Neuronal stem cell (in vitro differentiated cells): ENCODE results near the gene RGL1.
"Not testable (repeated sequence)": the region's sequence is repeated elsewhere in the genome, so short reads cannot be mapped to it uniquely, and the experiment has no call there.

Experiments
- DNase-seq: peaks from one replicate; pipeline ENCODE4 v3.0.0-alpha.2; 2013; ENCODE audit warnings: low spot score
- H2AFZ ChIP-seq: one replicate; pipeline ENCODE4 v1.6.1; 2013; ENCODE audit warnings: mild to moderate bottlenecking, low read length, inconsistent platforms
- H2AK5ac ChIP-seq: 2 replicates; pipeline ENCODE4 v1.6.1; 2013; ENCODE audit warnings: low read depth, mild to moderate bottlenecking, inconsistent platforms, low read length, moderate library complexity, mixed read lengths
- H2BK120ac ChIP-seq: 2 replicates; pipeline ENCODE4 v1.6.1; 2013; ENCODE audit warnings: low read depth, mild to moderate bottlenecking, inconsistent platforms, low read length, moderate library complexity, mixed read lengths
- H2BK12ac ChIP-seq: one replicate; pipeline ENCODE4 v1.6.1; 2013; ENCODE audit warnings: low read length, inconsistent platforms
- H2BK15ac ChIP-seq: 2 replicates; pipeline ENCODE4 v1.6.1; 2013; ENCODE audit warnings: mild to moderate bottlenecking, low read length, inconsistent platforms, mixed read lengths
- H2BK5ac ChIP-seq: one replicate; pipeline ENCODE4 v1.6.1; 2013; ENCODE audit warnings: inconsistent platforms, mild to moderate bottlenecking, low read length, moderate library complexity
- H3K14ac ChIP-seq: one replicate; pipeline ENCODE4 v1.6.1; 2013; ENCODE audit warnings: low read length, inconsistent platforms
- H3K18ac ChIP-seq: 2 replicates; pipeline ENCODE4 v1.6.1; 2013; ENCODE audit warnings: low read length, inconsistent platforms
- H3K23ac ChIP-seq: 2 replicates; pipeline ENCODE4 v1.6.1; 2013; ENCODE audit warnings: low read depth, mild to moderate bottlenecking, mixed read lengths, low read length, inconsistent platforms; ENCODE audit not compliant: poor library complexity
- H3K27ac ChIP-seq: replicated peaks from 3 replicates; pipeline ENCODE4 v1.5.1; 2013; ENCODE audit warnings: low read length, inconsistent platforms
- H3K27me3 ChIP-seq, 3 experiments: 2 replicates each; pipeline ENCODE4 v1.6.1; 2013; ENCODE audit warnings: low read length in 3 of 3, mild to moderate bottlenecking in 2 of 3, inconsistent platforms in 1 of 3, low read depth in 1 of 3, mixed read lengths in 1 of 3, moderate library complexity in 1 of 3; ENCODE audit not compliant: control insufficient read depth in 3 of 3, insufficient read depth in 3 of 3
- H3K36me3 ChIP-seq, 2 donors: replicated peaks in 1 of 2; 2 replicates each; pipeline ENCODE4 v1.6.1; 2013; ENCODE audit warnings: low read length in 2 of 2; ENCODE audit not compliant: control insufficient read depth in 2 of 2, insufficient read depth in 2 of 2
- H3K4ac ChIP-seq: 2 replicates; pipeline ENCODE4 v1.6.1; 2013; ENCODE audit warnings: inconsistent platforms, mild to moderate bottlenecking, low read length, moderate library complexity
- H3K4me1 ChIP-seq, 2 donors: 1 replicate in 1 of 2; 2 replicates in 1 of 2; pipeline ENCODE4 v1.6.1; 2013; ENCODE audit warnings: low read length in 2 of 2, low read depth in 1 of 2; ENCODE audit not compliant: control insufficient read depth in 2 of 2, insufficient read depth in 1 of 2
- H3K4me2 ChIP-seq: one replicate; pipeline ENCODE4 v1.6.1; 2013; ENCODE audit warnings: mild to moderate bottlenecking, low read length, inconsistent platforms; ENCODE audit not compliant: insufficient read depth, poor library complexity, severe bottlenecking
- H3K4me3 ChIP-seq, 2 donors: 2 replicates each; pipeline ENCODE4 v1.5.1; 2013; ENCODE audit warnings: low read length in 2 of 2, mild to moderate bottlenecking in 2 of 2, inconsistent platforms in 1 of 2, moderate library complexity in 1 of 2
- H3K79me1 ChIP-seq: one replicate; pipeline ENCODE4 v1.6.1; 2013; ENCODE audit warnings: low read depth, mild to moderate bottlenecking, inconsistent platforms, low read length, moderate library complexity
- H3K9ac ChIP-seq: one replicate; pipeline ENCODE4 v1.6.1; 2013; ENCODE audit warnings: mild to moderate bottlenecking, low read depth, low read length, inconsistent platforms; ENCODE audit not compliant: poor library complexity
- H3K9me3 ChIP-seq, 2 donors: replicated peaks in 1 of 2; 2 replicates each; pipeline versions ENCODE3 to v1.6.1; 2013; ENCODE audit warnings: low read length in 2 of 2, mild to moderate bottlenecking in 2 of 2, inconsistent platforms in 1 of 2, low read depth in 1 of 2, mixed read lengths in 1 of 2, moderate library complexity in 1 of 2; ENCODE audit not compliant: control insufficient read depth in 2 of 2, insufficient read depth in 1 of 2
- H4K8ac ChIP-seq: one replicate; pipeline ENCODE4 v1.6.1; 2013; ENCODE audit warnings: low read depth, mild to moderate bottlenecking, inconsistent platforms, low read length, moderate library complexity
- H4K91ac ChIP-seq: one replicate; pipeline ENCODE4 v1.6.1; 2013; ENCODE audit warnings: low read length, low read depth, mild to moderate bottlenecking, inconsistent platforms; ENCODE audit not compliant: poor library complexity
- WGBS, 2 donors: extraction: QIAGEN DNeasy Blood & Tissue Kit; methylation state at CpG; one replicate each; pipeline ENCODE4 v1.1.7; 2013; ENCODE audit warnings: missing lambda C conversion rate in 2 of 2, mixed read lengths in 1 of 2; ENCODE audit not compliant: insufficient read length in 2 of 2, insufficient replicate concordance in 1 of 2; ENCODE audit errors: extremely low coverage in 2 of 2; 5-methylcytosine and 5-hydroxymethylcytosine counted together

RGL1 gene

GRCh38 chr1:183760661-183761060 is 44.3 kb upstream of the RGL1 start:
- Histone ChIP-seq H4K91ac (no peak overlapping the region), H3K79me1 (no peaks in the 10 kb centered on the region), H2BK12ac (no peak overlapping the region), H2BK120ac (no peak overlapping the region), H3K27ac (no peak overlapping the region), H4K8ac (no peak overlapping the region), H3K4me2 (no peak overlapping the region), H3K18ac (no peak overlapping the region), H3K14ac (no peak overlapping the region), H3K23ac (no peak overlapping the region), H3K36me3 (peaks cover 0 to 1% of the 10 kb centered on the region in 2 donors), H3K4me1 (no peaks in the 10 kb centered on the region), H2BK5ac (no peak overlapping the region), H3K27me3 (no peaks in the 10 kb centered on the region), H2AFZ (no peak overlapping the region), H2BK15ac (no peak overlapping the region), H3K4me3 (no peak overlapping the region), H3K9ac (no peak overlapping the region), H3K4ac (no peak overlapping the region), H2AK5ac (no peak overlapping the region), H3K9me3 (peaks cover 4 to 13% of the 10 kb centered on the region in 2 donors)
- no peak for DNase-seq
- WGBS, 2 donors, result no CpG with 5 or more reads among the region's 2 CpGs

- H2BK12ac ChIP-seq, result no peak overlapping the region
- H2BK5ac ChIP-seq, result no peak overlapping the region
- no peak overlapping the region for H3K14ac ChIP-seq
- peaks cover 4 to 13% of the 10 kb centered on the region in 2 donors for H3K9me3 ChIP-seq
- no peak overlapping the region for H3K4me3 ChIP-seq
- no peak overlapping the region for H4K8ac ChIP-seq
- H4K91ac ChIP-seq, result no peak overlapping the region
- H3K4me2 ChIP-seq, result no peak overlapping the region
- no peak overlapping the region for H3K4ac ChIP-seq
- no CpG with 5 or more reads among the region's 1 CpG for whole genome bisulfite sequencing, 2 donors
- no peaks in the 10 kb centered on the region for H3K4me1 ChIP-seq
- H2AK5ac ChIP-seq, result no peak overlapping the region
- H3K27ac ChIP-seq, result no peak overlapping the region
- no peaks in the 10 kb centered on the region for H3K27me3 ChIP-seq
- H3K9ac ChIP-seq, result no peak overlapping the region
- H2BK120ac ChIP-seq, result no peak overlapping the region
- H3K18ac ChIP-seq, result no peak overlapping the region
- H3K79me1 ChIP-seq, result no peaks in the 10 kb centered on the region
- H3K36me3 ChIP-seq, result peaks cover 0 to 1% of the 10 kb centered on the region in 2 donors
- no peak overlapping the region for H2AFZ ChIP-seq
- DNase-seq, result no peak
- H2BK15ac ChIP-seq, result no peak overlapping the region
- no peak overlapping the region for H3K23ac ChIP-seq
Observed at GRCh38 chr1:183761871-183762270, 43.0 kb upstream of the RGL1 start.

GRCh38 chr1:183762856-183763255 is 42.1 kb upstream of the RGL1 start:
- not testable (repeated sequence) for H3K4me3 ChIP-seq, H3K4ac ChIP-seq, H3K4me1 ChIP-seq, H2BK120ac ChIP-seq, H3K36me3 ChIP-seq, H2AK5ac ChIP-seq, H3K9ac ChIP-seq, H3K4me2 ChIP-seq, H3K27me3 ChIP-seq, H4K91ac ChIP-seq, DNase-seq, H4K8ac ChIP-seq, H3K18ac ChIP-seq, H2BK5ac ChIP-seq, H3K23ac ChIP-seq, H2AFZ ChIP-seq, H2BK12ac ChIP-seq, H3K79me1 ChIP-seq, H3K14ac ChIP-seq, H3K27ac ChIP-seq, H2BK15ac ChIP-seq
- peaks cover 4 to 13% of the 10 kb centered on the region in 2 donors for H3K9me3 ChIP-seq

GRCh38 chr1:183764981-183765380 is 39.9 kb upstream of the RGL1 start:
- Histone ChIP-seq H3K36me3 (peaks cover 0 to 1% of the 10 kb centered on the region in 2 donors), H3K79me1 (no peaks in the 10 kb centered on the region), H3K4me1 (no peaks in the 10 kb centered on the region), H2AK5ac (no peak overlapping the region), H3K23ac (no peak overlapping the region), H3K27me3 (no peaks in the 10 kb centered on the region), H3K4me3 (no peak overlapping the region), H2AFZ (no peak overlapping the region), H4K91ac (no peak overlapping the region), H3K4me2 (no peak overlapping the region), H2BK120ac (no peak overlapping the region), H3K14ac (no peak overlapping the region), H3K27ac (no peak overlapping the region), H3K9ac (no peak overlapping the region), H3K4ac (no peak overlapping the region), H2BK15ac (no peak overlapping the region), H3K9me3 (peaks cover 4 to 13% of the 10 kb centered on the region in 2 donors), H2BK5ac (no peak overlapping the region), H2BK12ac (no peak overlapping the region), H3K18ac (no peak overlapping the region), H4K8ac (no peak overlapping the region)
- no peak for DNase-seq
